Stimulated activated effector memory CD8-positive, alpha-beta T cell treated with anti-CD3 and anti-CD28 coated beads, Interleukin-12 subunit alpha, Interleukin-12 subunit beta, amount 100 ng/mL, for 72 hours (primary cell): ENCODE results near the gene GPAM.
"Not testable (repeated sequence)": the region's sequence is repeated elsewhere in the genome, so short reads cannot be mapped to it uniquely, and the experiment has no call there.

Experiments
- ATAC-seq: fragments of 150-1000 bp; cut with Tn5 transposase; 2 replicates; pipeline ENCODE4 v1.10.0; 2021
- DNase-seq, 2 donors: peaks; one replicate each; pipeline ENCODE4 v3.0.0; 2021 to 2022; ENCODE audit warnings: low spot score in 2 of 2
- H3K27ac Mint-ChIP-seq: one replicate; pipeline ENCODE4 v1.8.0; 2022; ENCODE audit warnings: mild to moderate bottlenecking, mixed read lengths
- H3K36me3 Mint-ChIP-seq: one replicate; pipeline ENCODE4 v1.8.0; 2022; ENCODE audit warnings: mild to moderate bottlenecking, mixed read lengths
- H3K4me1 Mint-ChIP-seq: one replicate; pipeline ENCODE4 v1.8.0; 2022; ENCODE audit warnings: mixed read lengths
- H3K4me3 Mint-ChIP-seq: one replicate; pipeline ENCODE4 v1.8.0; 2022; ENCODE audit warnings: mild to moderate bottlenecking, mixed read lengths
- H3K9me3 Mint-ChIP-seq: one replicate; pipeline ENCODE4 v1.8.0; 2022; ENCODE audit warnings: mixed read lengths

Gene GPAM

GRCh38 chr10:112137154-112137987 is 46.2 kb downstream of the GPAM start:
- ATAC-seq (peak; percentile 56), DNase-seq (peak; percentile 63 to 84)
- Mint-ChIP-seq H3K36me3 (peaks cover 6% of the 10 kb centered on the region), H3K4me3 (no peak overlapping the region), H3K4me1 (peaks cover 5% of the 10 kb centered on the region), H3K27ac (no peak overlapping the region), H3K9me3 (no peaks in the 10 kb centered on the region)

- DNase-seq = no peak
- Mint-ChIP-seq H3K36me3 (peaks cover 6% of the 10 kb centered on the region), H3K27ac (no peak overlapping the region)
Observed at GRCh38 chr10:112136486-112137153, 46.9 kb downstream of the GPAM start.

GRCh38 chr10:112135604-112136003 is 48.0 kb downstream of the GPAM start:
- no peak overlapping the region for H3K4me3 Mint-ChIP-seq
- no peaks in the 10 kb centered on the region for H3K9me3 Mint-ChIP-seq
- H3K4me1 Mint-ChIP-seq = peaks cover 5% of the 10 kb centered on the region

More at GRCh38 chr10:112136486-112137153, 46.9 kb downstream of the GPAM start:
- no peaks in the 10 kb centered on the region for H3K9me3 Mint-ChIP-seq
- H3K4me1 Mint-ChIP-seq = peaks cover 5% of the 10 kb centered on the region
- ATAC-seq = no peak
- no peak overlapping the region for H3K4me3 Mint-ChIP-seq

GRCh38 chr10:112132435-112132834 is 51.1 kb downstream of the GPAM start:
- Mint-ChIP-seq H3K36me3 (no peaks in the 10 kb centered on the region), H3K4me3 (no peak overlapping the region), H3K4me1 (no peaks in the 10 kb centered on the region), H3K27ac (no peak overlapping the region), H3K9me3 (no peaks in the 10 kb centered on the region)
- no peak for DNase-seq
- no peak for ATAC-seq

More at GRCh38 chr10:112135604-112136003, 48.0 kb downstream of the GPAM start:
- no peak for DNase-seq
- peaks cover 6% of the 10 kb centered on the region for H3K36me3 Mint-ChIP-seq
- ATAC-seq = no peak
- H3K27ac Mint-ChIP-seq = no peak overlapping the region

- no peaks in the 10 kb centered on the region for H3K9me3 Mint-ChIP-seq
- no peak overlapping the region for H3K4me3 Mint-ChIP-seq
- DNase-seq = no peak
- no peak for ATAC-seq
- H3K4me1 Mint-ChIP-seq = no peaks in the 10 kb centered on the region
- H3K36me3 Mint-ChIP-seq = no peaks in the 10 kb centered on the region
- H3K27ac Mint-ChIP-seq = no peak overlapping the region
Observed at GRCh38 chr10:112131996-112132395, 51.6 kb downstream of the GPAM start.

- Mint-ChIP-seq H3K9me3 (no peaks in the 10 kb centered on the region), H3K27ac (no peak overlapping the region), H3K4me3 (no peak overlapping the region), H3K4me1 (no peaks in the 10 kb centered on the region), H3K36me3 (no peaks in the 10 kb centered on the region)
- no peak for DNase-seq
- ATAC-seq = no peak
Observed at GRCh38 chr10:112131346-112131745, 52.2 kb downstream of the GPAM start.

- no peak overlapping the region for H3K4me3 Mint-ChIP-seq
- no peaks in the 10 kb centered on the region for H3K36me3 Mint-ChIP-seq
- H3K27ac Mint-ChIP-seq = no peak overlapping the region
- DNase-seq = no peak
- no peak for ATAC-seq
- H3K4me1 Mint-ChIP-seq = no peaks in the 10 kb centered on the region
- H3K9me3 Mint-ChIP-seq = no peaks in the 10 kb centered on the region
Observed at GRCh38 chr10:112126901-112127300, 56.7 kb downstream of the GPAM start.

- Mint-ChIP-seq H3K36me3 (no peaks in the 10 kb centered on the region), H3K9me3 (no peaks in the 10 kb centered on the region), H3K4me3 (no peak overlapping the region), H3K27ac (no peak overlapping the region), H3K4me1 (no peaks in the 10 kb centered on the region)
- ATAC-seq (no peak), DNase-seq (no peak)
Observed at GRCh38 chr10:112126172-112126571, 57.4 kb downstream of the GPAM start.

- no peaks in the 10 kb centered on the region for H3K4me1 Mint-ChIP-seq
- no peaks in the 10 kb centered on the region for H3K36me3 Mint-ChIP-seq
- no peaks in the 10 kb centered on the region for H3K9me3 Mint-ChIP-seq
- ATAC-seq (no peak), DNase-seq (no peak)
- H3K27ac Mint-ChIP-seq = no peak overlapping the region
- H3K4me3 Mint-ChIP-seq = no peak overlapping the region
Observed at GRCh38 chr10:112124866-112125265, 58.7 kb downstream of the GPAM start.

GRCh38 chr10:112122827-112123226 is 60.7 kb downstream of the GPAM start:
- no peaks in the 10 kb centered on the region for H3K36me3 Mint-ChIP-seq
- no peaks in the 10 kb centered on the region for H3K4me1 Mint-ChIP-seq
- H3K27ac Mint-ChIP-seq = no peak overlapping the region
- no peaks in the 10 kb centered on the region for H3K9me3 Mint-ChIP-seq
- DNase-seq = no peak
- no peak overlapping the region for H3K4me3 Mint-ChIP-seq
- ATAC-seq = no peak

- no peak for DNase-seq
- H3K4me3 Mint-ChIP-seq = no peak overlapping the region
- no peaks in the 10 kb centered on the region for H3K9me3 Mint-ChIP-seq
- ATAC-seq = no peak
- no peak overlapping the region for H3K27ac Mint-ChIP-seq
- no peaks in the 10 kb centered on the region for H3K36me3 Mint-ChIP-seq
- H3K4me1 Mint-ChIP-seq = no peaks in the 10 kb centered on the region
Observed at GRCh38 chr10:112120491-112120890, 63.1 kb downstream of the GPAM start.

- no peaks in the 10 kb centered on the region for H3K9me3 Mint-ChIP-seq
- no peak overlapping the region for H3K27ac Mint-ChIP-seq
- H3K4me3 Mint-ChIP-seq = no peak overlapping the region
- DNase-seq = peak; percentile 16 to 60
- H3K36me3 Mint-ChIP-seq = no peaks in the 10 kb centered on the region
- peak; percentile 54 for ATAC-seq
- H3K4me1 Mint-ChIP-seq = no peaks in the 10 kb centered on the region
Observed at GRCh38 chr10:112115781-112116385, 67.7 kb downstream of the GPAM start.

- H3K4me3 Mint-ChIP-seq, H3K4me1 Mint-ChIP-seq, ATAC-seq, H3K36me3 Mint-ChIP-seq, DNase-seq, H3K27ac Mint-ChIP-seq, H3K9me3 Mint-ChIP-seq: not testable (repeated sequence)
Observed at GRCh38 chr10:112109779-112110178, 73.8 kb downstream of the GPAM start.
